HL-60 (cell line): ENCODE measurements around the gene ERH.

Experiments
- DNase-seq, 2 experiments: peaks; one replicate each; pipeline ENCODE4 v3.0.0-alpha.2; 2010 to 2020; ENCODE audit warnings: low read depth in 1 of 2, low spot score in 1 of 2
- H3K27ac ChIP-seq: fragments of 250-450 bp; sonication (Bioruptor Pico); replicated peaks from 2 replicates; pipeline ENCODE4 v1.5.1; 2020; ENCODE audit warnings: mild to moderate bottlenecking, moderate library complexity
- H3K27me3 ChIP-seq: fragments of 250-450 bp; sonication (Bioruptor Pico); 2 replicates; pipeline ENCODE4 v1.5.1; 2021; ENCODE audit warnings: mild to moderate bottlenecking, moderate library complexity; ENCODE audit not compliant: insufficient read depth, poor library complexity, severe bottlenecking
- H3K4me3 ChIP-seq: replicated peaks from 2 replicates; pipeline ENCODE4 v1.5.1; 2011; ENCODE audit warnings: mild to moderate bottlenecking, control low read depth, low read length; ENCODE audit not compliant: insufficient read depth
- REST ChIP-seq: IDR thresholded peaks from 2 replicates; pipeline ENCODE4 v1.6.1; 2012; ENCODE audit warnings: low read depth; ENCODE audit not compliant: insufficient replicate concordance
- SPI1 ChIP-seq: IDR thresholded peaks from 2 replicates; pipeline ENCODE4 v1.6.1; 2012; ENCODE audit warnings: low read depth, mild to moderate bottlenecking, borderline replicate concordance

ERH gene

GRCh38 chr14:69331206-69331605, 66.9 kb downstream of the ERH start:
- no peak for DNase-seq
- no peak overlapping the region for H3K4me3 ChIP-seq
- TF ChIP-seq SPI1: no peak
- TF ChIP-seq REST: no peak
- H3K27ac ChIP-seq: no peak overlapping the region
- no peaks in the 10 kb centered on the region for H3K27me3 ChIP-seq
